ENCODE data around the gene FDX1.

FDX1 gene

GRCh38 chr11:110470716-110471115 lies 41.0 kb downstream of the FDX1 start:
- DNase-seq, result no peak

- no peak for DNase-seq
These were observed 41.6 kb downstream of the FDX1 start for GRCh38 chr11:110471371-110471770.

- no peak for DNase-seq
These were observed 43.1 kb downstream of the FDX1 start for GRCh38 chr11:110472858-110473257.

GRCh38 chr11:110473706-110474105 lies 44.0 kb downstream of the FDX1 start:
- DNase-seq, result no peak

GRCh38 chr11:110474578-110474977 lies 44.8 kb downstream of the FDX1 start:
- no peak for DNase-seq

- DNase-seq, result no peak
These were observed 45.9 kb downstream of the FDX1 start for GRCh38 chr11:110475671-110476070.

- no peak for DNase-seq
These were observed 48.7 kb downstream of the FDX1 start for GRCh38 chr11:110478410-110478809.

- no peak for DNase-seq
These were observed 49.7 kb downstream of the FDX1 start for GRCh38 chr11:110479108-110480101.

- no peak for DNase-seq
These were observed 51.8 kb downstream of the FDX1 start for GRCh38 chr11:110481523-110481922.

- DNase-seq, result no peak
These were observed 56.4 kb downstream of the FDX1 start for GRCh38 chr11:110486156-110486555.

GRCh38 chr11:110488446-110488845 lies 58.7 kb downstream of the FDX1 start:
- DNase-seq, result no peak

- no peak for DNase-seq
These were observed 61.1 kb downstream of the FDX1 start for GRCh38 chr11:110490886-110491285.

- no peak for DNase-seq
These were observed 62.0 kb downstream of the FDX1 start for GRCh38 chr11:110491577-110492320.

- DNase-seq, result no peak
These were observed 62.6 kb downstream of the FDX1 start for GRCh38 chr11:110492321-110492685.

- DNase-seq, result no peak
These were observed 63.6 kb downstream of the FDX1 start for GRCh38 chr11:110493346-110493745.

- no peak for DNase-seq
These were observed 67.7 kb downstream of the FDX1 start for GRCh38 chr11:110497231-110497978.

- no peak for DNase-seq
These were observed 71.7 kb downstream of the FDX1 start for GRCh38 chr11:110501428-110501827.

- DNase-seq, result no peak
These were observed 76.0 kb downstream of the FDX1 start for GRCh38 chr11:110505528-110506284.

- no peak for DNase-seq
These were observed 77.6 kb downstream of the FDX1 start for GRCh38 chr11:110507328-110507727.

GRCh38 chr11:110508786-110509185 lies 79.0 kb downstream of the FDX1 start:
- no peak for DNase-seq

- DNase-seq, result no peak
These were observed 79.7 kb downstream of the FDX1 start for GRCh38 chr11:110509472-110509871.

- DNase-seq, result no peak
These were observed 82.3 kb downstream of the FDX1 start for GRCh38 chr11:110512026-110512425.
